ENCODE measurements around the gene C5orf47. TPM values are rescaled to one million over a fixed set of nuclear protein-coding genes. Genes with fewer than 3 reads are reported as not detected.

The C5orf47 gene, protein sequence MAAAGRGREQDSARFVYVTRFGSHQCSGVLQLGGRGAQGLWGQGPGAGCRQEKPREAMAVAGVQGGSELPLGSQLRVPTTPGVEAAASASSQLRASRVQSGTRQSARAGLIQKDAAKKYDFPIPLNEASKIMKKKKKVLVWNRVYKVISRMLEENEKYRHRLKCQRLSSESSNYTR
- total RNA-seq: not detected

DNA sequence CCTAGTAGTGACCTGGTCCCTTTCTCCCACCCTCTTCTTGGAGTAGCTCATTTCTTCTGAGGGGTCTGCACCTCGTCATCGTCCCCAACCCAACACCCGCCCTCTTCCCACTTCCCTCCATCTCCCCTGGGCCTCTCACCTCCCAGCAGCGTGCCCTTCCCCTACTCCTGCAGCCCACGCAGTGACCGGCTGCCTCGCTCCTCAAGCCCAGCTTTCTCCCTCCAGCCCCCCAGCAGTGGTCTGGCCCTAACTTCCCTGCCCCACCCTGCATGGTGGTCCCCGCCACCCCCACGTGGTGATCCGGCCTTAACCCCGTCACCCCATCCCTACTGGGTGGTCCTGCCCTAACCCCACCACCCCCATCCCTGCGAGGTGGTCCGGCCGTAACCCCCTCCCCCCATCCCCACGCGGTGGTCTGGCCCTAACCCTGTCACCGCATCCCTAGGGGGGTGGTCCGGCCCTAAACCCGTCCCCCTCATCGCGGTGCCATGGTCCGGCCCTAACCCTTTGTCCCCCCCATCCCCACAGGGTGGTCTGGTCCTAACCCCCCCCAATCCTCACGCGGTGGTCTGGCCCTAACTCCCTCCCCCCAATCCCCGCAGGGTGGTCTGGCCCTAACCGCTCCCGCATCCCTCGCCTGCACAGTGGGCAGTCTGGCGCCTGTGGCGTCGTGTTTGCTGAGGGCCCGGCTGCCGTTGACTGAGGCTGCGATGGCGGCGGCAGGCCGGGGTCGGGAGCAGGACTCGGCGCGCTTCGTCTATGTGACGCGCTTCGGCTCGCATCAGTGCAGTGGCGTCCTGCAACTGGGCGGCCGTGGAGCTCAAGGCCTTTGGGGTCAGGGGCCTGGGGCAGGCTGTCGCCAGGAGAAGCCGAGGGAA, at the start of gene C5orf47:
C5orf47 (plus strand) TSS at position 617 of the 878 bp plus-strand sequence; CDS start at position 711, 94 bp downstream.
- no peak for DNase-seq
- Mint-ChIP-seq H3K4me1 (no peaks in the 10 kb centered on the region), H3K9me3 (no peaks in the 10 kb centered on the region), H3K4me3 (no peak within 1 kb of the TSS), H3K27me3 (peaks cover 11% of the 10 kb centered on the region), H3K36me3 (ENCODE audit: low read depth) (no peaks in the 10 kb centered on the region), H3K27ac (no peak within 1 kb of the TSS)
- ChIA-PET CTCF (interaction anchor here (1.3 kb wide), 1 partner anchor 371 kb away, joined by 3 read pairs; no protein-coding TSS in a partner anchor), POLR2A (no interaction called here)

DNA sequence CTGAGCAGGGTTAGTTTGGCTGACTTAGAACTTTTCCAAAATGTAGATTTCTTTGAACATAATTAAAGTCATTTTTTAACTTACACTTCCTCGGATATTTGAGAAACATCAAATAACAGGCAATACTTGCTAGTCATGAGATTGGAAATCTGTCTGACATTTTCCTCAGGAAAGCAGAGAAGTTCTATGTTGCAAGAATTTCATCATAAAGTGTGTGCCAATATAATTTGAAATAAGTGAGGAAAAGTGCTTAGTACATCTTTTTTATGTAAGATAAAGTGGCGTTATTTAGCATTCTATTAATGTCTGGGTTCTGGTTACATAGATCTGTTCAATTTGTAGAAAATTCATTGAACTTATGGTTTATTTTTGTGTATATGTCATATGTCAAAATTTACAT, 48.7 kb upstream of the C5orf47 start:
- H3K9me3 Mint-ChIP-seq: no peaks in the 10 kb centered on the region
- H3K27me3 Mint-ChIP-seq: no peaks in the 10 kb centered on the region
- no peak overlapping the region for H3K4me3 Mint-ChIP-seq
- no peak for DNase-seq
- POLR2A ChIA-PET: no interaction called here
- no peaks in the 10 kb centered on the region for H3K36me3 Mint-ChIP-seq (ENCODE audit: low read depth)
- H3K4me1 Mint-ChIP-seq: no peaks in the 10 kb centered on the region
- CTCF ChIA-PET: interaction anchor here (0.7 to 1.7 kb wide), 2 partner anchors 15 to 324 kb away, joined by 4 to 6 read pairs; no protein-coding TSS in a partner anchor
- no peak overlapping the region for H3K27ac Mint-ChIP-seq

DNA sequence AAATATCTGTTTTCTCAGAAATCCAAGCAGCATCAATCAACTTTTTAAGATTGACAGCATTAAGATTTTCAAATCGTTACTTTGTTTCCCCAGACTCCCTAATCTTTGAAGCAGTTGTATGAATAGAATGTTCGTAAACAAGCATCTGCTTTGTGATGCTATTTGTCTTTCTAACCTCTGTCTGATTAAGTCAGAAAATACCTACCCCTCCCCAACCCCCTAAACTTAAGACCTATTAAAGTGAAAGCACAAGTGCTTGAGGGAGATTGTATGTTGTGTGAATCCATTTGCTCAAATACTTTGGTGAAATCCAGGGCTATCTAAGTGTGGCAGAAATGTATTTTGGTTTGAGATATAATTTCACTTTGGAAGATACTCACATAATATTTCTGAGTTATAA, 47.9 kb upstream of the C5orf47 start:
- no peaks in the 10 kb centered on the region for H3K4me1 Mint-ChIP-seq
- POLR2A ChIA-PET: no interaction called here
- no peaks in the 10 kb centered on the region for H3K9me3 Mint-ChIP-seq
- H3K27ac Mint-ChIP-seq: no peak overlapping the region
- no peak for DNase-seq
- CTCF ChIA-PET: interaction anchor here (0.7 to 1.7 kb wide), 2 partner anchors 16 to 325 kb away, joined by 4 to 6 read pairs; no protein-coding TSS in a partner anchor
- no peak overlapping the region for H3K4me3 Mint-ChIP-seq
- no peaks in the 10 kb centered on the region for H3K27me3 Mint-ChIP-seq
- no peaks in the 10 kb centered on the region for H3K36me3 Mint-ChIP-seq (ENCODE audit: low read depth)

- DNase-seq: no peak
- no peaks in the 10 kb centered on the region for H3K36me3 Mint-ChIP-seq (ENCODE audit: low read depth)
Observed at GRCh38 chr5:173941758-173942401, 47.1 kb upstream of the C5orf47 start.

DNA sequence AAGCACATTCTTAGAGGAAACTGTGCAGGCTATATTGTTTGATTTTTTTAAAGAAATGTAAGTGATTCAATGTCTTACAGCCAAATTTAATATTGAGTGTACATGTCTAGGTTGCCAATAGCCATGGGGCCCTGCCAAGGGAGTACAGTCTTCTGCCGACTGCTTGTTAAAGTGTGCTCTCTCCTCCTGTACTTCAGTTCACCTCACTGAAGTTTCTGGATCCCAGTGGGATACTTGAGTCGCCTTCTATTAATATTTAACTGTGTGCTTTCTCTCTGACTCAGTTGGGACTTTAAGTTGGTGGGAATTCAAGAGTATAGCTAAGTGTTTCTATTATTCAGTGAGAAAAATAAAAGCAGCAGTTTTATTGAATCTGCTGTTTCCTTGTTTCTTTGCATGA, 44.5 kb upstream of the C5orf47 start:
- no peak for DNase-seq
- Mint-ChIP-seq H3K36me3 (ENCODE audit: low read depth) (peaks cover 14% of the 10 kb centered on the region), H3K27me3 (no peaks in the 10 kb centered on the region), H3K9me3 (no peaks in the 10 kb centered on the region), H3K27ac (no peak overlapping the region), H3K4me1 (no peaks in the 10 kb centered on the region), H3K4me3 (no peak overlapping the region)
- ChIA-PET CTCF (interaction anchor here (0.9 kb wide), 1 partner anchor 32 kb away, joined by 5 read pairs; no protein-coding TSS in a partner anchor), POLR2A (interaction anchor here (0.6 kb wide), 1 partner anchor 302 kb away, joined by 3 read pairs; no protein-coding TSS in a partner anchor)

More at GRCh38 chr5:173941758-173942401, 47.1 kb upstream of the C5orf47 start:
- no peaks in the 10 kb centered on the region for H3K4me1 Mint-ChIP-seq
- no peak overlapping the region for H3K27ac Mint-ChIP-seq
- CTCF ChIA-PET: interaction anchor here (1.7 kb wide), 1 partner anchor 17 kb away, joined by 6 read pairs; no protein-coding TSS in a partner anchor
- no peaks in the 10 kb centered on the region for H3K9me3 Mint-ChIP-seq
- no peak overlapping the region for H3K4me3 Mint-ChIP-seq
- POLR2A ChIA-PET: no interaction called here
- H3K27me3 Mint-ChIP-seq: no peaks in the 10 kb centered on the region

DNA sequence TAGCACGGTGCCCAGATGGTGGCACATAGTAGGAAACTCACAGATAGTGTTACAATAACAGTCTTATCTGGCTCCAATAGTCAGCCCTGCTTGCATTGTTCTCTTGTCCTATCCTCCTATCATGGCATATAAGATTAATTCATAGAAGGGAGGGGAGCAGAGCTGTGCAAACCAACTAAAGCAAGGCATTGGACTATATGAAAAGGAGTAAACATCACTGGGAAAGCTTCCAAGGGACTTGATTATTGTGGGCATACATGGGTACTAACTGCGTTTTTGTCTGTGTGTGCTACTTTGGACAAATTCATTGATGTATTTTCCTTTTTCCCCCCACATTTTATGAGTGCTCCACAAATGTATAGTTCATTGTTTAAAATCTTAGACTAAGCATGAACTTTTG, 43.8 kb upstream of the C5orf47 start:
- ChIA-PET CTCF (no interaction called here), POLR2A (interaction anchor here (0.6 kb wide), 1 partner anchor 11 kb away, joined by 3 read pairs; no protein-coding TSS in a partner anchor)
- no peak overlapping the region for H3K4me3 Mint-ChIP-seq
- DNase-seq: no peak
- no peaks in the 10 kb centered on the region for H3K4me1 Mint-ChIP-seq
- H3K27ac Mint-ChIP-seq: no peak overlapping the region
- no peaks in the 10 kb centered on the region for H3K9me3 Mint-ChIP-seq
- no peaks in the 10 kb centered on the region for H3K27me3 Mint-ChIP-seq
- peaks cover 18% of the 10 kb centered on the region for H3K36me3 Mint-ChIP-seq (ENCODE audit: low read depth)

DNA sequence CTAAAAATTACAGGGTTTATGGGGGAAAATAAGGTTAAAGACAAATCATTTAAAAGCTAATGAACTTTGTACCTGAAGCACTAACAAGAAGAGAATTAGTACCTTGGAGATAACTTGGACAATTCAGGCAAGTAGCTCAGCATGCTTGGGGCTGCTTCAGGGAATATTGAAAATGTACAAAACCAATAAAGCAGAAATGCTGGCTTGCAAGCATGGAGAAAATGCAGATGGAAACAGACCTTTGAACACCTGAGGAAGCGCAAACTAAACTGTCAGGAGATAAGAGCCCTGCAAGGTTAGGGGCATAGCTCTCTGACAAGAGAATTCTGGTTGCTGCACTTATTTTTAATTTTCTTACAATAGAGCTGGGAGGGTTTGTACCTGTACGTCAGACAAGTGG, 42.6 kb upstream of the C5orf47 start:
- ChIA-PET CTCF (interaction anchor here (0.7 to 1.2 kb wide), 3 partner anchors 21 to 159 kb away, joined by 3 read pairs; no protein-coding TSS in a partner anchor), POLR2A (no interaction called here)
- Mint-ChIP-seq H3K9me3 (no peaks in the 10 kb centered on the region), H3K4me1 (no peaks in the 10 kb centered on the region), H3K27ac (no peak overlapping the region), H3K4me3 (no peak overlapping the region), H3K36me3 (ENCODE audit: low read depth) (peaks cover 20% of the 10 kb centered on the region), H3K27me3 (no peaks in the 10 kb centered on the region)
- no peak for DNase-seq

GRCh38 chr5:173950829-173951228, 38.1 kb upstream of the C5orf47 start:
- no peak overlapping the region for H3K4me3 Mint-ChIP-seq
- no peaks in the 10 kb centered on the region for H3K4me1 Mint-ChIP-seq
- H3K27ac Mint-ChIP-seq: no peak overlapping the region
- POLR2A ChIA-PET: interaction anchor here (0.6 kb wide), 1 partner anchor 163 kb away, joined by 3 read pairs; no protein-coding TSS in a partner anchor
- no peaks in the 10 kb centered on the region for H3K27me3 Mint-ChIP-seq
- peaks cover 43% of the 10 kb centered on the region for H3K36me3 Mint-ChIP-seq (ENCODE audit: low read depth)
- no peaks in the 10 kb centered on the region for H3K9me3 Mint-ChIP-seq
- no peak for DNase-seq
- CTCF ChIA-PET: interaction anchor here (3.1 kb wide), 1 partner anchor 22 kb away, joined by 7 read pairs; no protein-coding TSS in a partner anchor

DNA sequence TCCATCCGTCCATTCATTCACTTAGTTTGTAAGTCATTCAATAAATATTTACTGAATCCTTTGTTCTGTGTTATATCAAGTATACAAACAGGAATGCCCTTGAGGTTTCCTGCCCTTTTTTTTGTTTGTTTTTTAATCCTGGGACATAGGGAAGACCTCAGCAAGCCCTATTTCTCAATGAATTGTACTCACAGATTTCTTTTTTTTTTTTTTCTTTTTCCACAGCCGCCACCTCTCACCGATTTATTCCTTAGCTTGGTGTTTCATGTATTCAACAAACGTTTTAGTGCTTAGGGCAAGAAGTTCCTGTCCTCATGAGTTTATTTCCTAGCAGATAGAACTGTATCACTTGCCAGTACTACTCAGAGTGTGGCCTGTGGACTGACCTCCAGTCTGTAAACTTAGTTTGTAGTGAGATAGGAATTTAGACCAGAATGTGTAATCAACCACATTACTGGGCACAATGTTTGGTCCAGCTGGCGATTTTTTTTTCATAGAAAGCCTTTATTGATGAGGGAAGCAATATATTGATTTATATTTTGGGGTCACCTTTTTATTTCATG, 35.4 kb upstream of the C5orf47 start:
- CTCF ChIA-PET: interaction anchor here (0.7 to 3.1 kb wide), 5 partner anchors 10 to 336 kb away, joined by 3 to 7 read pairs (median 6); no protein-coding TSS in a partner anchor
- no peak overlapping the region for H3K27ac Mint-ChIP-seq
- H3K27me3 Mint-ChIP-seq: no peaks in the 10 kb centered on the region
- POLR2A ChIA-PET: interaction anchor here (0.6 kb wide), 1 partner anchor 199 kb away, joined by 4 read pairs; no protein-coding TSS in a partner anchor
- no peak for DNase-seq
- H3K9me3 Mint-ChIP-seq: no peaks in the 10 kb centered on the region
- no peaks in the 10 kb centered on the region for H3K4me1 Mint-ChIP-seq
- H3K36me3 Mint-ChIP-seq (ENCODE audit: low read depth): peaks cover 41% of the 10 kb centered on the region
- H3K4me3 Mint-ChIP-seq: no peak overlapping the region

- ChIA-PET CTCF (no interaction called here), POLR2A (no interaction called here)
- Mint-ChIP-seq H3K4me1 (no peaks in the 10 kb centered on the region), H3K4me3 (no peak overlapping the region), H3K27me3 (no peaks in the 10 kb centered on the region), H3K9me3 (no peaks in the 10 kb centered on the region), H3K27ac (no peak overlapping the region), H3K36me3 (ENCODE audit: low read depth) (peaks cover 33% of the 10 kb centered on the region)
- no peak for DNase-seq
Observed at GRCh38 chr5:173954671-173955521, 34.1 kb upstream of the C5orf47 start.

DNA sequence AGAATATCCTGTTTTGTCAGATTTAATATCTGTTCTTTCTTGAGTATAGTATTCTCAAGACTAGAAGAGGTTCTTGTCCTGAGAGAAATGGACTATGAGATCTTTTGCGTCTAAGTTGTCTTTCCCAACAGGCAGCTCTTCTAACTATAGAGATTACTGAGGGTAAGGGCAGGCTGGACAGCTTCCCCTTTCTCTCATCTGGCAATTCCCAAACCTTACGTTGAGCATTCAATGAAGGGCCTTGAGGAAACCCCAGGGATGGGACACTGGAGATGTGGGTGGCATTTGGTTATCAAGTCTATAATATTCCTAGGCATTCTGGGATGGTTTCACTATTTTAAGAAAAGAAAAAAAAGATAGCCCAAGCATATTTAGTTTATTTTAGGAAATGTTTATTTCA, 28.0 kb upstream of the C5orf47 start:
- Mint-ChIP-seq H3K4me3 (no peak overlapping the region), H3K36me3 (ENCODE audit: low read depth) (peaks cover 4% of the 10 kb centered on the region), H3K9me3 (no peaks in the 10 kb centered on the region), H3K4me1 (peaks cover 14% of the 10 kb centered on the region), H3K27ac (no peak overlapping the region), H3K27me3 (no peaks in the 10 kb centered on the region)
- ChIA-PET CTCF (no interaction called here), POLR2A (no interaction called here)
- no peak for DNase-seq

GRCh38 chr5:173961418-173961817, 27.6 kb upstream of the C5orf47 start:
- Mint-ChIP-seq H3K36me3 (ENCODE audit: low read depth) (peaks cover 2% of the 10 kb centered on the region), H3K9me3 (no peaks in the 10 kb centered on the region)

More at GRCh38 chr5:173961418-173961817, 27.6 kb upstream of the C5orf47 start:
- ChIA-PET CTCF (no interaction called here), POLR2A (no interaction called here)
- Mint-ChIP-seq H3K27me3 (no peaks in the 10 kb centered on the region), H3K4me3 (no peak overlapping the region), H3K4me1 (peaks cover 14% of the 10 kb centered on the region), H3K27ac (no peak overlapping the region)
- DNase-seq: no peak
